ENCODE data around the gene KCNJ1.

GRCh38 chr11:128890543-128891368 lies 23.7 kb upstream of the KCNJ1 start, which contains the start of gene KCNJ5:
- no peak for TF ChIP-seq CTCF (IDR thresholded peaks at IDR 0.05; ENCODE audit: extremely low read depth in 1 of 2, insufficient read depth in 1 of 2, low read depth in 1 of 2, low read length in 2 of 2)
- TF ChIP-seq GATA2 (IDR thresholded peaks at IDR 0.05; ENCODE audit: insufficient read depth, insufficient read length, low read depth, low read length) = no peak
